NCI-H187 treated with DMSO at 0.1 percent for 48 hours (cell line): Measurements from ENCODE around the gene USF3.

Experiments
- DNase-seq: peaks from one replicate; lab custom pipeline; 2025; lab: John Stamatoyannopoulos, UW

USF3 gene

DNA sequence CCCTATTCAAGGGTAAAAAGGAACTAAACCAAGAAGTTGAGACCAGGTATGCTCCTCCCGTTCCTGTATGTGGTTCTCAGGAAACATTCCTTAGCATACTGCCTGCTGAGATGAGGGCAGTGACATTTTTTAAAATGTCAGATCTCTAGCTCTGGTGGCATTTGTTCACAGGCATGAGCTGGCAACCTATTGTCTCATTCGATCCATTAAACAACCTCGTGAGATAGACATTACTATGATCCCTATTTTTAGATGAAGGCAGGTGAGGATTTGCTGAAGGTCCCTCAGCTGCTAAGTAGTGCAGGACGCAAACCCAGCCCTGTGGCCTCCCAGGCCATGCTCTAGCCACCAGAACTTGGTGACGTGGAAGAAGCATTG is 89.2 kb downstream of the USF3 start:
- no peak for DNase-seq

DNA sequence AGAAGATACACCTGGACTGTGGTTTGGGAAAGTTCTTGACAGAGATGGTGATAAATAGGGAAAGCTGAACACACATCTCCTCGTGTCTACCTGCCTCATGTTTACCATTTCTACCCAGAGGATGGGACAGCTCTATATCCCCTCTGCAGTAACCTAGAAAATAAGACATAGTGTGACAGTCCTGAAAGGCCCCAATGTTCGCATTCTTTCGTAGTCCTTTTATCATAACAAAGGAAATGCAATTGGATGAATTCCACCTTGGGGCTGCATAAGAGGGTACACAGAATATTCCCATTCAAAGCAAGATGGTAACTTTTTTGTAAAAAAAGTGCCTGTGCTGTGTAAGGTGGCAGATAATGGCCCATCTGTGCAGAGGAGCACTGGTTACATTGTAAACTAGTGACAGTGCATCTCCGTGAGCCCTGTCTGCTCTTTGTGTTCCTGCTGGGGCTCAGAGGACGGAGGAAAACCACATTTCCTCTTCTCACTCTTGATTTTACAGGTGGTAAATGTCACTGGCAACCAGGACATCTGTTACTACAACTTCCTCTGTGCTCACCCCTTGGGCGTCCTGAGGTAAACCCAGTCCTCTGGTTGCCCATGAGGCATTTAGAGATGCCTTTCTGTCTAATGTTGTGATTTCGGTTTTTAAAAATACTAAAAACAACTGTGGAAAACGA is 89.8 kb downstream of the USF3 start:
- no peak for DNase-seq

DNA sequence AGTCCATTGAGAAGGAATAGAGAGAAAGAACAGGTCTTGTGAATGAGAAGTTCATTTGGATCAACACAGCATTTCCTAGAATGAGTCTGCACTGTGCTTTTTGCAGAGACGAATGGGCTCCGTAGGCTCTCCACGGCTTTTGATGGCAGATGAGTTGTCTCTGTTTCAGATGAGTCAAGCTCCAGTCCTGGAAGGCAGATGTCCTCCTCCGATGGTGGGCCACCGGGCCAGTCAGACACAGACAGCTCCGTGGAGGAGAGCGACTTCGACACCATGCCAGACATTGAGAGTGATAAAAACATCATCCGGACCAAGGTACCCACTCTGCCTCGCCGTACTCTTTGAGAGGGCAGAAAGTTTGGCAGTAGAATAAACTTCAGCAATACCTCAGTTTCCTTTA is 93.6 kb downstream of the USF3 start:
- DNase-seq, result no peak

DNA sequence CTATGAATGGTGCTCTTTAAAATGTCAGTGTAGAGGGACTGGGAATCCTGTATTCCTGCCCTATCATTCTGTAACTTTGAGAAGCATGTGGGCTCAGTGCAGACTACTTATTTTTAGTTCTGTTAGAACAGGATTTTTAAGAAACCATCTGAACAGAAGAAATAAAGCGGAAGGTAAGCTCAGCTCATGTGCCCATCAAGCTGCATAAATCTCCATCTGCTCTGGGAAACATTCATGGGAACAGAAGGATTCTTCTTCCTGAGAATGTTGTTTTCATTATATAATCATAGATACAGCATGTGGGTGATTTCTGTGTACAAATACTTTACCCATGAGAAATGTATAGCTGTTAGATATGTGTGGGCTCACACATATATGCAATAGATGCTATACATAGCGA is 94.2 kb downstream of the USF3 start:
- DNase-seq, result no peak

DNA sequence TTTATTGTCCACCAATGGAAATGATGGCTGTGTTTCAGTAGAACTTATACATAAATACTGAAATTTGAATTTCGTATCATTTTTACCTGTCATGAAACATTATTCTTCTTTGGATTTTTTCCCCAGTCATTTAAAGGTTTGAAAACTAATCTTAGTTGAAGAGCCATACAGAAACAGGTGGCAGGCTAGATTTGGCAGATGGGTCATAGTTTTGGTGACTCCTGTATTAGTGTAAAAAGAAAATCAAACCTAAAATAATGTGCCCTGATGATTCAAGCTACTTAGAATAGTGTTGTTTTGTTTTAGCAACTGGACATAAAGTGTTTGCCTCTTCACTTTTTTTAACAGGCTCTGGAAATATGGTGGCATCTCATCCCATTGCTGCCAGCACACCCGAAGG is 95.2 kb downstream of the USF3 start:
- no peak for DNase-seq

DNA sequence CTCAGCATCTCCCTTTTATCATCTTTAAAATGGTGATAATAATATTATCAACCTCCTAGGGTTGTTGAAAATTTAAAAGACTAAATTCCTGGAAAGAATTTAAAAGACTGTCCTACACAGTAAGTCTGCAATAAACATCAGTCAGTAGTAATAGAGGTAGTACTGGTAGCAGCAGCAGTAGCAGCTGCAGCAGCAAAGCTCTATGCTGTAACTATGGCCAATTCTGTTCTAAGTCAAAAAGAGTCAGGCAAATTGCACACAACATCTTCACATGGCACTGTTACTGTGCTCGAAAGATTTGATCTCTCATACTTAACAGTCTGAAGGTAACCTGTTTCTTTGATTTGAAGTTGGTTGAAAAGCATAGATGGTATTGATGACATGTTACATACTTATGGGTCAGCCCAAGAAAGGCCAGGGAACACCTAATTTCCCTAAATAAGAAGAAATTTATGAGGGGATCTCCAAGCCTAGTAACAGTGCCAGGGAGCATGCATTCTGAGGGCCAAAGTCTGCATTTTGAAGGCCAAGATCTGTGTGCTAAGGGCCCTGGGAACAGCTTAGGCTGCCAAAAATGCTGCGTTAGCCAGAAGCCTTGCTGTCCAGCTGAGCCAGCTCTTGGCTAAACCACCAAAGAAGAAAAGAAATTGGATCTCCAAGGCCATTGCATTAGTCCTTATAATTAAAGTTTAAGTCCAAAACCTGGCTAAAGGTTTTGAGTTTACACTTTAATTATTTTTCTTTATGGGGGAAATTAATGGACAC is 95.8 kb downstream of the USF3 start:
- no peak for DNase-seq
